Choroid plexus epithelial cell (primary cell): ENCODE data around the gene PRKAB1.

Source experiments
- DNase-seq: peaks from one replicate; pipeline ENCODE4 v3.0.0-alpha.2; 2010; ENCODE audit warnings: low read depth
- H3K4me3 ChIP-seq: 2 replicates; pipeline ENCODE4 v1.5.1; 2011; ENCODE audit warnings: low read depth, mild to moderate bottlenecking, control low read depth, low read length, moderate library complexity
- CTCF ChIP-seq: conservative IDR thresholded peaks from 2 replicates; pipeline ENCODE4 v1.5.1; 2011; ENCODE audit warnings: low read depth, mild to moderate bottlenecking, control low read depth, inconsistent platforms, low read length, moderate library complexity

PRKAB1 gene

GRCh38 chr12:119679081-119679480 lies 11.1 kb downstream of the PRKAB1 start:
- peak; percentile 44 for DNase-seq
- no peak overlapping the region for H3K4me3 ChIP-seq
- no peak for TF ChIP-seq CTCF

- no peak overlapping the region for H3K4me3 ChIP-seq
- no peak for TF ChIP-seq CTCF
- DNase-seq = no peak
These were observed 11.6 kb downstream of the PRKAB1 start for GRCh38 chr12:119679490-119679889.

GRCh38 chr12:119681111-119681510 lies 13.2 kb downstream of the PRKAB1 start:
- H3K4me3 ChIP-seq = no peak overlapping the region
- DNase-seq = no peak
- TF ChIP-seq CTCF = no peak

- no peak overlapping the region for H3K4me3 ChIP-seq
- no peak for TF ChIP-seq CTCF
- DNase-seq = no peak
These were observed 14.1 kb downstream of the PRKAB1 start for GRCh38 chr12:119681728-119682638.

- no peak overlapping the region for H3K4me3 ChIP-seq
- no peak for TF ChIP-seq CTCF
- DNase-seq = no peak
These were observed 14.8 kb downstream of the PRKAB1 start for GRCh38 chr12:119682639-119683252.

GRCh38 chr12:119683413-119683812 lies 15.5 kb downstream of the PRKAB1 start:
- no peak for TF ChIP-seq CTCF

More at GRCh38 chr12:119683413-119683812, 15.5 kb downstream of the PRKAB1 start:
- DNase-seq = no peak
- H3K4me3 ChIP-seq = no peak overlapping the region
